ENCODE measurements around the gene TREML2. TPM values are rescaled to one million over a fixed set of nuclear protein-coding genes. Genes with fewer than 3 reads are reported as not detected.

Gene TREML2
- not detected in 2 replicates for total RNA-seq

GRCh38 chr6:41200901-41201763 is at the start of gene TREML2:
TREML2 (minus strand) TSS chr6:41201149; CDS start chr6:41201008, 141 bp downstream.

DNA sequence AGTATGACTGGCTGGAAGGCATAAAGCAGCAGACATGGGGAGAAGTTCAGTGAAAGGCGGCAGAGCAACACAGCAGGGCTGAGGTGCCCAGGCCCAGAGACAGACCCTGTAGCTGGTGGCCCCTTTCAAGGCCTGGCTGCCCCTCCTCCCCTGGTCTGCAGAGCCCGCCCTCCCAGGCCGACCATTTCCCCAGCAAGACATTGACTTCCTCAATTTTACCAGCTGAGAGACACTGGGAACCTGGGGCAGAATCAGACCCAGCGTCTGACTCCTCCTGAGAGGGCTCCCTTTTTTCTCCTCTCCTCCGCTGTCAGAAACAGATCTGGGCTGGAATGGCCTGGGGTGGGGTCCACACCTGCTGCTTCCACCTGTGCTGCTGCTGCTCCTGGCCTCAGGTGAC is 27.1 kb upstream of the TREML2 start, which contains the start of gene TREML4:
Gene TREML4 (plus strand): TSS at position 254 of the 400 bp plus-strand sequence. CDS start 79 bp downstream, at position 333.

GRCh38 chr6:41162687-41163418 is 38.1 kb downstream of the TREML2 start, which contains the start of gene TREM2:
TREM2 (minus strand) TSS chr6:41163116; CDS start chr6:41163082, 34 bp downstream.

GRCh38 chr6:41153992-41154625 is 46.8 kb downstream of the TREML2 start, which contains the start of gene TREML1:
TREML1 (minus strand) TSS chr6:41154347; CDS start chr6:41154288, 59 bp downstream.

Other genes starting within 250 kb of the TREML2 start
- not detected in 2 replicates for gene UNC5CL, start 161.9 kb downstream of the TREML2 start, total RNA-seq
- gene TSPO2, start 158.7 kb downstream of the TREML2 start, total RNA-seq = not detected in 2 replicates
- not detected in 2 replicates for gene APOBEC2, start 147.9 kb downstream of the TREML2 start, total RNA-seq
- gene OARD1, start 128.8 kb downstream of the TREML2 start, total RNA-seq = 4.3 and 5.2 TPM in 2 replicates
- gene NFYA, start 128.2 kb downstream of the TREML2 start, total RNA-seq = 8.5 and 9.8 TPM in 2 replicates
- not detected in 2 replicates for gene TREML1, start 46.8 kb downstream of the TREML2 start, total RNA-seq
- gene TREM2, start 38.0 kb downstream of the TREML2 start, total RNA-seq = not detected in 2 replicates
- not detected in 2 replicates for gene TREML4, start 27.2 kb upstream of the TREML2 start, total RNA-seq
- gene TREM1, start 85.5 kb upstream of the TREML2 start, total RNA-seq = not detected in 2 replicates
- not detected in 2 replicates for gene NCR2, start 134.5 kb upstream of the TREML2 start, total RNA-seq